Muscle of arm (tissue), 12 donors: ENCODE measurements around the gene MRC1. TPM values are rescaled to one million over a fixed set of nuclear protein-coding genes. Genes with fewer than 3 reads are reported as not detected.
"Not testable (repeated sequence)": the region's sequence is repeated elsewhere in the genome, so short reads cannot be mapped to it uniquely, and the experiment has no call there.

Experiments used
- DNase-seq: peaks from one replicate; pipeline ENCODE4 v3.0.0-alpha.2; 2013
- polyA plus RNA-seq, 12 donors: library from polyadenylated mRNA; unstranded; fragments of 120-200 nt; gene quantifications; one replicate each; pipeline ENCODE4 v1.2.1, GENCODE V29; 2013; ENCODE audit not compliant: insufficient read length in 12 of 12

MRC1 gene
- polyA plus RNA-seq, 12 donors = 8.3 to 20.4 (median 14.5) TPM; not detected in 1

GRCh38 chr10:17905491-17905890, 96.3 kb downstream of the MRC1 start:
- DNase-seq = no peak

- no peak for DNase-seq
Measured at GRCh38 chr10:17906002-17906401, 96.9 kb downstream of the MRC1 start.

- no peak for DNase-seq
Measured at GRCh38 chr10:17907641-17908040, 98.5 kb downstream of the MRC1 start.

- DNase-seq = peak; percentile 37
Measured at GRCh38 chr10:17910125-17910789, 101.1 kb downstream of the MRC1 start.

DNA sequence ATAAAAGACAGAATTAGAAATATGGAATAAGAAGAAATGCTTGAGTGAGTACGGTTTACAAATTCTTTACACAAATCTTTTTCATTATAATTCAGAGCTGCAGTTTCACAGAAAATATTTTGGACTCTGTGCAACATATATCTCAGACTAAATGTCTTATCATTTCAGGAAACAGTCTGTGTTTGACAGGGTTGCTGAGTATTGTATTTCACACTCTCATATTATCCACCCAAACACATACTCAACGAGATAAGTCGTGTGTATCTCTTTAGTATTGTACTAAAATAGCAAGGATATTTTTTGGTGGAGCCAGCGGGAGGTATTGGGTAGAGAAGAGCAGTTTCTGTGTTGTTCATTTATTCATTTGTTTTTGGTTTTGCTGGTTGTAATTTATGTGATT, 103.6 kb downstream of the MRC1 start:
- DNase-seq = no peak

GRCh38 chr10:17913604-17914003, 104.5 kb downstream of the MRC1 start:
- DNase-seq = no peak

- DNase-seq = no peak
Measured at GRCh38 chr10:17914169-17915045, 105.3 kb downstream of the MRC1 start.

- no peak for DNase-seq
Measured at GRCh38 chr10:17915181-17915580, 106.0 kb downstream of the MRC1 start.

GRCh38 chr10:17918187-17918903, 109.2 kb downstream of the MRC1 start:
- DNase-seq = no peak

- no peak for DNase-seq
Measured at GRCh38 chr10:17921378-17921777, 112.2 kb downstream of the MRC1 start.

- DNase-seq = no peak
Measured at GRCh38 chr10:17923728-17924127, 114.6 kb downstream of the MRC1 start.

GRCh38 chr10:17943033-17943745, 134.0 kb downstream of the MRC1 start:
- no peak for DNase-seq

DNA sequence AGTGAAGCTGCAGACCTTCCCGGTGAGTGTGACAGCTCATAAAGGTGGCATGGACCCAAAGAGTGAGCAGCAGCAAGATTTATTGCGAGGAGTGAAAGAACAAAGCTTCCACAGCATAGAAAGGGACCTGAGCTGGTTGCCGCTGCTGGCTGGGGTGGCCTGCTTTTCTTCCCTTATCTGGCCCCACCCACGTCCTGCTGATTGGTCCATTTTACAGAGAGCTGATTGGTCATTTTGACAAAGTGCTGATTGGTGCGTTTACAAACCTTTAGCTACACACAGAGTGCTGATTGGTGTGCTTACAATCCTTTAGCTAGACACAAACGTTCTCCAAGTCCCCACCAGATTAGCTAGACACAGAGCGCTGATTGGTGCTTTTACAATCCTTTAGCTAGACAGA, 141.1 kb downstream of the MRC1 start:
- not testable (repeated sequence) for DNase-seq

GRCh38 chr10:17950726-17951125, 141.6 kb downstream of the MRC1 start:
- no peak for DNase-seq

- no peak for DNase-seq
Measured at GRCh38 chr10:17951868-17952371, 142.8 kb downstream of the MRC1 start, which contains the start of gene SLC39A12. Gene SLC39A12 (plus strand): TSS chr10:17951918. CDS start chr10:17953277, 1,359 bp downstream.

GRCh38 chr10:17954372-17954771, 145.2 kb downstream of the MRC1 start:
- DNase-seq = not testable (repeated sequence)

DNA sequence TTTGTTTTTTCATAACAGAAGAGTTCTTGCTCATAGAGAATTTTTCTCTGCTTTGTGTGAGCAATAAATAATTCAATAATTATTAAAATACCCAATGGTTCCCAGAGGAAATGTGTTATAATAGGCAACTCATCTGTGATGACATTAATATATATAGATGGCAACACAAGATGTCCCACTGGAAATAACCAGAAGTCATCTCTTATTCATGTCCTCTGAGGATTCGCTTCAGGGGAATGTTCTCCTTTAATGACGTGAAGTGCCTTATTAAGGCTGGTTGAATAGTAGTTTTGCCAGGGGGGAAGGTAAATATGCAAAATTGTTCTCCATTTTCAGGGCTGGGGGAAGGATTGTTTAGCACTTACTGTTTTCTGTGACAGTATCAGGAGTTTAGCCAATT, 145.7 kb downstream of the MRC1 start:
- no peak for DNase-seq

- no peak for DNase-seq
Measured at GRCh38 chr10:17958049-17958448, 148.9 kb downstream of the MRC1 start.

DNA sequence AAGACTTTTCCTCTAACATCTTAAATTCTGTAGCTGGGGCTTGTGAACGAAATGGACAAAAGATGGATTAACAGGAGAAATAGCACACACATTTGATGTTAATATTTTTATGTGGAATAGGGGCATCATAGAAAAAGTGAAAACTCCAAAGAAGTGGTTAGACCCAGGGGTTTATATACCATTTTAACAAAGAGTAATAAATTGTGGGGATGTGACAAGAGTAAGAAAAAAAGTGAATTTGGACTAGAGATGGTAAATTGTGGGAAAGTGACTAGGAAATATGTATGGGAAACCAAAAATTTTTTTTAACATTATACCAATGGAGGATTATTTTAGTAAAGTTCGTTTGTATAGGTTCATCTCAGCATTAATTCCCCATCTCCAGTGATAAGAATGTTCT, 150.7 kb downstream of the MRC1 start:
- no peak for DNase-seq
